Transverse colon (tissue), 1 donor: ENCODE measurements around the gene NLRC4.

Source experiments
- EP300 ChIP-seq: sonication (generic); formaldehyde crosslinking; IDR thresholded peaks from one replicate; pipeline ENCODE4 v1.6.1; 2017; ENCODE audit warnings: antibody characterized with exemption, low read depth
- POLR2A ChIP-seq: fragments of 450-650 bp; IDR thresholded peaks from one replicate; pipeline ENCODE4 v1.6.1; 2016; ENCODE audit warnings: antibody characterized with exemption, mild to moderate bottlenecking, moderate library complexity

DNA sequence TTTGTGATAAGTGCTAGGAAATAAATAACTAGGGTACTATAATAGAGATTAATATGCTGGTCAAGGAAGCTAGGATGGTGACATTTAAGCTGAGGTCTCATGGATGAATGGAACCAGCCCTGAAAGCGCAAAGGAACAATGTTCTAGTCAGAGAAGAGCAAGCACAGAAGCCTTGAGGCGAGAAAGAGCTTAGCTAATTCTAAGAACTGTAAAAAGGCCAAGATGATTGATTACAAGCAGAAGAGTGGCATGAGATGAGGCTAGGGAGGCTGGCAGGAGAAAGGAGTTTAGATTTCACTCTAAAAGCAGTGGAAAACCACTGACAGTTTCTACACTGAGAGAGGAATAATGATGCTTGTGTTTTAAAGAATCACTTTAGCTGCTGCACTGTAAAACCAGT lies 9.6 kb upstream of the NLRC4 start:
- no peak for TF ChIP-seq POLR2A
- TF ChIP-seq EP300: no peak
